ENCODE data around the gene FOXQ1.

Gene FOXQ1, protein sequence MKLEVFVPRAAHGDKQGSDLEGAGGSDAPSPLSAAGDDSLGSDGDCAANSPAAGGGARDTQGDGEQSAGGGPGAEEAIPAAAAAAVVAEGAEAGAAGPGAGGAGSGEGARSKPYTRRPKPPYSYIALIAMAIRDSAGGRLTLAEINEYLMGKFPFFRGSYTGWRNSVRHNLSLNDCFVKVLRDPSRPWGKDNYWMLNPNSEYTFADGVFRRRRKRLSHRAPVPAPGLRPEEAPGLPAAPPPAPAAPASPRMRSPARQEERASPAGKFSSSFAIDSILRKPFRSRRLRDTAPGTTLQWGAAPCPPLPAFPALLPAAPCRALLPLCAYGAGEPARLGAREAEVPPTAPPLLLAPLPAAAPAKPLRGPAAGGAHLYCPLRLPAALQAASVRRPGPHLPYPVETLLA

DNA sequence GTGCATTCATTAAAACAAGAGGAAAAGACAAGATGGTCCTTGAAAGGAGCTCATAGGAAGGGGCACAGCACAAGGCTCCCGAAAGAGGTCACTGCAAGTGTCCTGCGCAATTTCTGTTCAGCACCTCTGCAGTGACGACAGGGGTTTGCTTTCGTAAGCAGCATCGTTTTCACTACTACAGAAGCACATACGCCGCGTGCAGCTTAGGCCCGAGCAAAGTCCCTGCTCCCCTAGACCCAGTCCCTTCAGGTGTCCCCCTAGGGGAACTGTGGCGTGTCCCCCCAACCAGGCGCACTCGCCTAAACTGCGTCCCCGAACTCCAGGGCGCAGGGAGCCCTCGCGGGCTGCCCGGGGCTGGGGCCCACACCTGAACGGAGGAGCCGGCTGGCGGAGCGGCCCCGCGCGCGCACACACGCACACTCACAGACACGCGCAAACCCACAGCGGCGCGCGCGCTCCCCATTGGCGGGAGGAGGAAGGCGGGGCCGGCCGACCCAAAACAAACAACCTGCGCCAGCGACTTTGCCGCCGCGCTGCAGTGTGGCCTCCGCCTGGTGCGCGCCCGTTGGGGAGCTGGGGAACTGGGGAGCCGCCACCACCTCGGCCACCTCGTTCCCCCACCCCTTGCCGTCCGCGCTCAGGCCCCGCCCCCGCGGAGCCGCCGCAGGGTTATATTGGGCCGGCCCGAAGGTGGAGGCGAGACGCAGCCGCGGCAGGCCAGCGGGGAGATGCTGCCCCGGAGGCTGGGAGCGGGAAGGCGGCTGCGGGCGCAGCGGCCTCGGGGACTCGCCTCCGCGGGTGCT lies at the start of gene FOXQ1:
FOXQ1 (plus strand) TSS at position 699 of the 803 bp plus-strand sequence. CDS start 607 bp downstream, outside the sequence.
- DNase-seq (ENCODE audit: low read depth in 2 of 2): no peak

DNA sequence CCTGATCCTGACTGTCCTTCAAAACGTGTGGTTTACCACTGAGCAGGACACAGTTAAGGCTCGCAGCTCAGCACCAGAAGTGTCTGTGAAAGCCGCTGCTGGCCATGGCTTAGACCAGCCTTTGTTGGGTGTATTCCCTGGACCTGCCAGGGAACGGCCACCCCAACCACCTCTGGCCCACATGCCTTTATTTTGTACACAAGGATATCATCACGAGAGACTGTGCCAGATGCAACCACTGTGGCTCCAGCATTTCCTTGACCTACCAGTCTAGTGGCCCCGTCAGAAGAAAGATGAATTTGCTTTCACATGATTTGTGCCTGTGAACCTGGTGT lies 49.2 kb upstream of the FOXQ1 start:
- DNase-seq (ENCODE audit: low read depth in 2 of 2): no peak

DNA sequence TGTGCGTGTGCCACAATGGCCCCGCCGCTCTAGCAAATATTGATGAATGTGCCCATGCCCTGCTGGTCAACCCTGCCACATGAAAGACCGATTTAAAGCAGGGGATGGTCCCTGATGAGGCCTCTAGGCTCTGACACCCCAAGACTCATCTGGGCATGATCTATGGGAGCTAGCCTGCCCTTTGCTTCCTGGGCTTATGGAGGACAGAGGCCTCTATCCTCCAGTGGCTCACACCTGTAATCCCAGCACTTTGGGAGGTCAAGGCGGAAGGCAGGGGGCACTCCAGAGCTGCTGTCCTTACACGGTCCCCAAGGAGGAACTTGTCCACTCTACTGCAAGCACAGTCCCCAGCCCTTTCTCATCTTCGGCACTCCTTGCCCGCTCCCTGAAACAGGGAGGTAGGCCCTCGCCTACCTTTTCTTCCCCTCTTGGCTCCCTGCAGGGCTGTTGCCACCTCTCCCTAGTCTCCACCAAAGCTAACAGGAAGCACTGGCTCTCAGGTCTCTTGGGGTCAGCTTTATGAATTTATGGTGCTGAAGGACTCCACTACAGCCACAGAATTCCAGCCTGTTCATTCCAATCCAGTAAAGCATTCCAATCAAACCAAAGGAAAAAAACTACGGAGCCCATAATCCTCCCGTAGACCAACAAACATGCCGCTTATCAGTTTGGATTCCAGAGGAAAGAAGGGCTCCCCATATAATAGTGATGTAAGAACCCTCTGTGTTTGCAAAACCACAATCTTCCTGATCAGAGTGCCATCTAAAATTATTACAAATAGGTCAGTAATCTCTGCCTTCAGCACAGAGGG lies 48.7 kb upstream of the FOXQ1 start:
- DNase-seq (ENCODE audit: low read depth in 2 of 2): no peak

DNA sequence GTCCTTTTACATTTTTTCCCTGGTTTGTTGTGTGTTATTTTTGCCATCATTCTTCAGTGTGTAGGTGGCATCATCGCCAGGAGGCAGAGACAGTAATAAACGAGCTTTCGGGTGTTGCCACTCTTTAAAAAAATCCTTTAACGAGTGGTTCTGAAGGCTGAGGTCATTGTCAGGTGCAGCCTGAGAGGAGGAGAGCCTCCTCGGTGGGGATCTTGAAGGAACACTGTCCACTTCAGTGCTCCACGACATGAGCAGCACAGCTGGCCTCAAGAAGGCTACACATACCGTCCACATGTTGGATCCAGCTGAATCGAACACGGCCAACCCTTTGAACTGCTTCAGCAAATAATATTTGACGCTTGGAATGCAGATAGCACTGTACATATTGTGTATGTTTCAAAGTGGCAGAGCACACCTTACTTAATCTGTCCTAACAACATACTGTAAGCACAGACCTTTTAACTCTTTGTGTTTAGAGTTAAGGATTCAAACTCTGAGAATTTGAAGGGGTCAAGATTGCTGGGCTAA lies 48.0 kb upstream of the FOXQ1 start:
- DNase-seq (ENCODE audit: low read depth in 2 of 2): no peak

DNA sequence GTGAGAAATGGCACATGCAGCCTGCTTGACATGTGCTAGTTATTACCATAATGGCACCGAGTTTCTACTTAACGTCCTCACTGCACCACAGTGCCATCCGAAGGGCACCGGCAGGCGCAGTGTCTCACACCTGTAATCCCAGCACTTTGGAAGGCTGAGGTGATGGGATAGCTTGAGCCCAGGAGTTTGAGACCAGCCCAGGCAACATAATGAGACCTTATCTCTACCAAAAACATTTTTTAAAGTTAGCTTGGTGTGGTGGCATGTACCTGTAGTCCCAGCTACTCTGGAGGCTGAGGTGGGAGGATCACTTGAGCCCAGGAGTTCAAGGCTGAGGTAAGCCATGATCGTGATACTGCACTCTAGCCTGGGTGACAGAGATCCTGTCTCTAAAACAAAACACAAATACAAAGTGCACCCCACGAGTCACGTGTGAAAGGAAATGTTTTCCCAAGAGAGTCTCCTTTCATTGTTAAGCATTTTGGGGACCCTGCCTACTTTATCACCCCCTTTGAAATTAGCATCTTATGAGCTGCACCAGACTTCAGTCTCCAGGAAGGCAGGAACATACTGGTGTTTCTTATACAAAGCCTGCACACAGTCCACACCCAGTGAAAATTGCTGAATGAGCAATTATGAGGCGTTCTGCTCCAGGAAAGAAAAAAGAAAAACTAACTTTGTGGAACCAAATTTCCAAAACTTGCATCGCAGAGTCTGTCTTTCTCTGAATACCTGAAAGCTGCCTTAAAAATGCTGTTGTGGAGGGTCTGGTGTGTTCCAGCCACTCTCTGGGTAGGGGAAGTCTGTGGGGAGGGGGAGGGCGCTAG lies 47.1 kb upstream of the FOXQ1 start:
- DNase-seq (ENCODE audit: low read depth in 2 of 2): no peak

DNA sequence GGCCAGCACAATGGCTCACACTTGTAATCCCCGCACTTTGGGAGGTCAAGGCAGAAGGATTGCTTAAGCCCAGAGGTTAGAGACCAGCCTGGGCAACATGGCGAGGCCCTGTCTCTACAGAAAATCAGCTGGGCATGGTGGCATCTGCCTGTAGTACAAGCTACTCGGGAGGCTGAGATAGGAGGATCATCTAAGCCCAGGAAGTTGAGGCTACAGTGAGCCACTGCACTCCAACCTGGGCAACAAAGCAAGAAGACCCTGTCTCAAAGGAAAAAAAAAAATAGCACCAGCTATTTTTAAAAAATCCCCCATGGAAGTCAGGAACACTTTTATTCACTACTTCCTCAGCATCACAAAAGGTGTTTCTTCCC lies 45.2 kb upstream of the FOXQ1 start:
- DNase-seq (ENCODE audit: low read depth in 2 of 2): no peak

DNA sequence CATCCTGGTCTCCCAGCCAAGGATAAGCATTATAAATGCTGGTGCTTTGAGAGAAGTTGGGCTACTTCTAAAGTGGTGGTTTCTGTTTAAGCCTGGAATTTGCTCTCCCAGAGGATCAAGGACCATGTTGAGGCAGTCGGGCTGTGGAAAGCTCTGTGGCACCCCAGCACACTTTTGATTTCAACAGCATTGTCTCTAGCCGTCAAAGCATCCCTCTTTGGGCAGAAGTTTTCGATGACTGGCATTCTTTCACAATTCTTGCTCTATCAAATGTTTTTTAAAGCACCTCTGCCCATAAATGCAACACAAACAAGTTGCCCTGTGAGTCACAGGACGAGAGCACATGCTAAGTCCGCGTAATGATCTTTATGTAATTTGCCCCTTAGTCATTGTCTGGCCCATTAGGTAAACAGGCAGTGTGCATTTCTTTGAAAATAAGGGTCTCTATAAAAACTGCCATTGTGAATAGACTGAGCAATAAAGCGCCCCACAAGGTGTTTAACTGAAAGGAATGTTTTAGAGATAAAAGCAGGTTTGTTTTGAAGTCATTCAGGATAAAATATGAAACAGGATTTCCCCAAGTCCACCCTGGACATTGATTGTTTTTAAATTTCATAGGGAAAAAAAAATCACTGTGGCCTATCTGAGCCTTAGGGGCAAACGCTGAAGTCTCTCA lies 44.7 kb upstream of the FOXQ1 start:
- DNase-seq (ENCODE audit: low read depth in 2 of 2): no peak

DNA sequence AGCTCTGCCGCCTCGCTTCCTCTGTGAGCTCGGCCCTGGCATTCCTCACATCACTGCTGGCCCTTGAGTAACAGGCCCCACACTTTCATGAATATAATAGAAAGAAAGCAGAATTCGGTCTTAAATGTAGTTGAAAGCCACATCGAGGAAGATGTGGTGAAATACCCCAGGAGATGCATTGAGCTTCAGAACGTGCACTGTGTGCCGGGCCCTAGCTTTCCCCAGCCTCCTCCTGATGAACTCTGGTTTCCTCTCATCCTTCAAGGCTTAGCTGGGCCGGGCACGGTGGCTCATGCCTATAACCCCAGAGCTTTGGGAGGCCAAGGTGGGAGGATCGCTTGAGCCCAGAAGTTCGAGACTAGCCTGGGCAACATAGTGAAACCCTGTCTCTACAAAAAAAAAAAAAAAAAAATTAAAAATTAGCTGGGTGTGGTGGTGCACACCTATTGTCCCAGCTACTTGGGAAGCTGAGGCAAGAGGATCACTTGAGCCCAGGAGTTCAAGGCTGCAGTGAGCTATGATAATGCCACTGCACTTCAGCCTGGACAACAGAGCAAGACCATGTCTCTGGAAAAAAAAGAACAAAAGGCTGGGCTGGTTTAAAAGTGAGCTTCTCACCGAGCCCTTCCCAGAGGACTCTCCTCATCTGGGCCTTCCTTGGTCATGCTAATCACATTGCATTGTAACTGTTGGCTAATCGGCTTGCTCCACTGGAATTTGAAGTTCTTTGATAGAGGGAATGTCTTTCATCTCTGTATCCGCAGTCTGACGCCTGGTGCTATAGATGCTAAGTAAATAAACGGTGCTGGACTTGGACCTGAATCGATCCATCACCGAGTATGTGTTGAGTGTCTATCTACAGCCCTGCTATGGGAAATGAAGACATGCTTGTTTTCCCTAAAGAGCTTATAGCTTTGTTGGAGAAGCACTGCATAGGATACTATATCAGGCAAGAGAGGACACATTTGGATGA lies 43.8 kb upstream of the FOXQ1 start:
- DNase-seq (ENCODE audit: low read depth in 2 of 2): no peak

DNA sequence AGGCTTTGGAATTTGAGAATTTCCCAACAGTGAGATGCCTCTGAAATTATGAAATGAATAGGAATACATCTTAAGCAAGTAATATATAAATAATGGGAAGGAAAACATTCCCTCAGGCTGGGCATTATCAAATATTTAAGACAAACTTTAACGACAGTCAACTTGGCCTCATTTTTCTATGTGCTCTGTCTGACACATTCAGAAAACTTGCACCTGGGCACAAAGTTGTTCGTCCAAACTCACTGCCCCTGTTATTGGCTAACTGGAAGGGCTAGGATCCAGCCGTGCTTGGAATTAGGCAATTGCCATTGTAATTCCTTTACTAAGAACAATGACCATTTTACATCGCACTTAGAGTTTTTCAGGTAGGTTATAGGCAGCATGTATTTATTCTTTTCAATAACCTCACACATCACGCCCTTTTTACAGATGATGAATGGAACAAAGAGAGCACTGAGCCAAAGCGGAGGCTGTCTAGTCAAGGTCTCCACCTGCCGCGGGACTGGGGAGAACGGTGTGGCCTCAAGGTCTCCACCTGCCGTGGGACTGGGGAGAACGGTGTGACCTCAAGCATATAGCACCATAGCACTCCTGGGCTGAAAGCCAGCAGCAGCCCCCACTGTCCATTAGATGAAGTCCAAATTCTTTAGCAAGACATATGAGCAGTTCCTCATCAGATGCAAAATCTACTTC lies 40.7 kb upstream of the FOXQ1 start:
- no peak for DNase-seq (ENCODE audit: low read depth in 2 of 2)

DNA sequence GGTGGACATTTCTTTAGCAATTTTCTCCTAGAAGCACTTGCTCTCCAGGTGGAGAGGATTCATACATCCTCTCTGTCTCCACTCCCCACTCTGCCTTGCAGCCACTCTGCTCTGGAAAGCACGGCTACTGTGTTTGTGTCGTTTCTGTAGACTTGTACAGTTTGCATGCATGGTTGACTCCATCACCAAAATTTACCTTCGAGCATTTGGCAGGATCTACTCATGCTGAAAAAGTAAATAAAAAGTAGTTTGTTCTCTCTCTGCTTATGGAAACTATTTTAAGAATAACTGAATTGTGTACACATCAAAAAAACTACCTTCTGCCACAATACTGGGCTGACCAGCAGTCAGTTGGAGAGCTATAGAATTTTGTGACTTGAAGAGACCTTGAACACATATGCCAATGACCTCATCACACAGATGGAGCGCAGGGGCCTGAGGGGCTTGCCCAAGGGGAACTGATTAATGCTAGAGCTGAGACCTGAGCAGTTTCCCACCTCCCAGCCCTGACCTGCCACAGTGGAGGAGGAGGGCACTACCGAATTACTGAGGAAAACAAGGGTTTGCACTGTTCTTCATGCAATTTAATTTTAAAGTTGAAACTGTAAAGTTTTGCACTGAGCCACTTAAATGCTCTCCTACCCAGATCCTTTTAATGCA lies 33.7 kb upstream of the FOXQ1 start:
- no peak for DNase-seq (ENCODE audit: low read depth in 2 of 2)

DNA sequence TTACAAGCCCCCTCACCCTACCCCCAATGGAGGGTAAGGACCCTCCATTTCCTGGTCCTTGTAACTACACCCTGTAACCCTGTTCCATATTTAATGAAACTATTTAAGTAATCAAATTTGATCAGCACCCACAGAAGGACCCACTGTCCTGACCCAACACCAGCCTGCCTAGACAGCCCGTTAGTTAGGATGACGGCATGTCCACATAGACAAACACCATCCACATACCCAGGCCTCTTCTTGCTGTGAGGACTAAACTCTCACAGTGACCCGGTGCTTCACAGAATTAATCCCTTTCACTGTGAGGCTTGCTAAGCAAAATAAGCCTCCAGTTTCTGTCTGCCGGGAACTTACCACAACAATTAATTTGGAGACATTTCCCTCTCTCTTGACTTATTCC lies 32.8 kb upstream of the FOXQ1 start:
- DNase-seq (ENCODE audit: low read depth in 2 of 2): no peak

DNA sequence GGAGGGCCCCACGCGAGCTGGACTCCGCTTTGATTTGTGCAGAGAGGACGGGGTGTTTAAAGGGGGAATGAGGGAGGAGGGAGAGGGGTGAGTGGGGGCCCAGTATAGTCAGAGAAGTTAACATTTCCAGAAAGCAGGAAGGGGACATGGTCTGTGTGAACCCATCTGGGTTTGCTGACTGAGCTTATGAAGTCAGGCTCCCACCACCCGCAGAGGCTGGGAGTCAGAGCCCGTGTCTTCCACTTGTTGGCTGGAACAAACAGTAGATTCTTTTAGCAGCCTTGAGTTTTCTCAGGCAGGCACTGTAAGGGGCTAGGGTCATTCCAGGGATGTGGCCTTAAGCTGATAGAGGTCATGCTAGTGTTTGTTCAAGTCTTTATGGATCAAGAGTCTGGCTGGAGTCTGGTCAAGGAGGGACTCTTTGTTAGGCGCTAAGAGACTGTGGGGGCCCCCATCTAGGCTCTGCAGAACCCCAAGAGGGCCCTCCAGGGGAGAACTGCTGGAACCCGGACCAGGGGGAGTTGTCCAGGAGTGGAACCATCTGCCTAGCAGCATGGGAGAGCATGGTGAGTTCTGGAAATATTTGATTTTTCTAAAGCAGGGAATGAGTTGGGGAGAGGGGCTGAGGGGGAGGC lies 31.1 kb upstream of the FOXQ1 start:
- no peak for DNase-seq (ENCODE audit: low read depth in 2 of 2)

DNA sequence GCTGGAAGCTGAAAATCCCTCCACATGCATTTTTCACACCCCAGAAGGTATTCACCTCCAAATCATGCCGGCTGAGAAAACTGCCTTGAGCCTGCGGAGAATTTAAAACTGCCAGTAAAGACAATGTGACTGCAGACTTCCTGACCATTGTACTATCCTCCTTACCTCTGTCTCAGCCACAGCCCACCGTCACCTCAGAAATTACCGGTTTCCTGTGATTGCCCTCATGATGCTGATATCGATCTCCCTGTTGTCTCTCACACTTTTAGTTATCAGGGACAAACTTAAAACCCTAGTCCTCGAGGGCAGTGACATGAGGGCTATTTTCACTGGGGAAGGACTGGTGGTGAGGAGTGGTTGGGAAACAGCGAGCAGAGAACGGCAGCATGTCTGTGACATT lies 30.2 kb upstream of the FOXQ1 start:
- no peak for DNase-seq (ENCODE audit: low read depth in 2 of 2)

DNA sequence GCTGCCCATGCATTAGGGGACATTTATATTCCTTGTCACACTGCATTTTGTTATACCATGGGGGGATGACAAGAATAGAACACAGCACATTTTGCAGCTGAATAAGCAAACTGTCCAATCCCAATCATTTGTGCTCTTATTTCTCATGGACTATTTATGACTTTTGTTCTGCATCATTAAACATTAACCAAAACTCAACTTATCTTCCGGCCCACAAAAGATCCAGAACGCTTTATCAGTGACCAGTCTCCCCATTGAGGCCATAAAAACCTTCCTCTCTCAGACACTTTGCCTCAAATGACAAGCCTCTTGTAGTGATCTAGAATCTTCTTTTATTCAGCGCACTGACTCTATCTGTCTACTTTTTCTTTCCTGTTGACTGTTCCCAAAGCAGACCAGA lies 28.4 kb upstream of the FOXQ1 start:
- DNase-seq (ENCODE audit: low read depth in 2 of 2): no peak

DNA sequence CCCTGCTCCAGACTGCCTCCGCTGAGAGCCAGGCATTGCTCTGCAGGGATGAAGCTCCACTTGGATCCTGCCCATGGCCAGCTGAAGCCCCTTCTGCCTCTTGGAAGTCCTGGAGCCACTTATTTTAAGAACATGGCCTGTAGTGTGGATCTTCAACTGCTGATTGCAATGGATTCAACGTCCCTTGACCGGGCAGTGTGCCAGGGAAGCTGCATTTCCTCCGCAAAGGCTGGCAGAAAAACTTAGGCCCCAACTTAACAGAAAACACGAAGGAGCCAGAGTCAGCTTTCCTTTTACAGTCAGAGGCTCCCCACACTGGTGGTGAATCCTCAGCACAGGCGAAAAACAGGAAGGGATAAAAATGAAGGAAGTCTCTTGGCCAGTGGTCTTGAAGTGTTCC lies 26.3 kb upstream of the FOXQ1 start:
- no peak for DNase-seq (ENCODE audit: low read depth in 2 of 2)

DNA sequence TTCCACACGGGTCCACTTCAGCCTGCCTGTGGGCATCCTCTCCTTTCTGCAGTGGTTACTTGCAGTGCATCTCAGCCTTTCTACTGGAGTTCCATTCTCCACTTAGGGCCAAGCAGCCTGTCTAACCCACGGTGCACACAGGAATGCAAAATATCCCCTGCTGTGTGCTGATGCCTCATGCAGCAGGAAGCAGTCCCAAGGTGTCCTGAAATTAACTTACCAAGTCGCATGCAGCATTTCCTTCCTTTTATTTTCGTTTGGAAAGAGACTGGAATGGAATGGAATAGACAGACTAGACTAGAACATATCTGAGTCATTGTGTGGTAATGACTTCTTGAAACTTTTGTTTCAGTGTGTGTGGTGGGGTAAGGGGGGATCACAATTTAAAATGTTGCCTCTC lies 25.9 kb upstream of the FOXQ1 start:
- no peak for DNase-seq (ENCODE audit: low read depth in 2 of 2)

DNA sequence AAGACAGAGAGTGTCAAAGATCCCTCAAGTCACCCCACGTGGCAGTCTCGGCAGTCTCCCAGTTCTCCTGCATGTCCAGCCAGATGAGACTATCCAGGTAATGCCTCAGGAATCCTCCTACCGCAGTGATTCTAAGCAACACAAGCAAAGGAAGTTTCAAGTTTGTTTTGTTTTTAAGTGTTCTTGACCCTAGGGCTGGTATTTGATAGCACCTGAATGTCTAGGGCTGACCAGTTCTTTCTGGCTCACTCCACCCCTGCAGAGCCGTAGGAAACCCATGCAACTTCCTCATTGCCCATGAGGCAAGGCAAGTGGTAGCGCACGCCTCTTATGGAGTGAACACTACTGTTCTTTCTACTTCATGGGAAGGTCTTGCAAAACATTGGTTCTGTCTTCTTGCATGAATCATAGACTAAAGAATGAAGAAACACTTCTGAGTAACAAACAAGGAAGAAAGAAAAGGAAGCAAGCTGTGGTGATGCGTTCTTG lies 24.8 kb upstream of the FOXQ1 start:
- DNase-seq (ENCODE audit: low read depth in 2 of 2): no peak

DNA sequence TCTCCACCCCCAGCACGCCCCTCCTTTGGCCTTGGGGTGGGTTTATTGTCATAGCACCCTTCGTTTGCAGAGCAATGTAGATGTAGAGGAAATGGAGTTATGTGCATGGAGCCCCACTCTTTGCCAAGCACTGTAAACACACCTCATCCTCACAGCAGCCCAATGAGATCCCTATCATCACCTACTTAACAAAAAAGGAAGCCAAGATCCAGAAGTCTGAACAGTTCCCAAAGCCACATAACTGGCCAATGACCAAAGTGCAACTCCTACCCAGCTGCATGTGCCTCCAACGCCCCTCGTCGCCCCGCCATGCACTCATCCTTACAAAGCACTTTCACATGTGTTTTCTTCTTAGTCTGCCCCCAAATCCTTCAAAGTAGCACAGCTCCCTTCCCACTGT lies 21.8 kb upstream of the FOXQ1 start:
- DNase-seq (ENCODE audit: low read depth in 2 of 2): no peak
